HG02642 (cell line): ENCODE measurements around the gene PSME3.
"Not testable (repeated sequence)": the region's sequence is repeated elsewhere in the genome, so short reads cannot be mapped to it uniquely, and the experiment has no call there.

ENCODE experiments used
- ATAC-seq: cut with Tn5 transposase; IDR thresholded peaks from one replicate; pipeline ENCODE4 v1.9.1; 2021; ENCODE audit warnings: mild to moderate bottlenecking; ENCODE audit not compliant: unreplicated experiment, poor library complexity

Gene PSME3

DNA sequence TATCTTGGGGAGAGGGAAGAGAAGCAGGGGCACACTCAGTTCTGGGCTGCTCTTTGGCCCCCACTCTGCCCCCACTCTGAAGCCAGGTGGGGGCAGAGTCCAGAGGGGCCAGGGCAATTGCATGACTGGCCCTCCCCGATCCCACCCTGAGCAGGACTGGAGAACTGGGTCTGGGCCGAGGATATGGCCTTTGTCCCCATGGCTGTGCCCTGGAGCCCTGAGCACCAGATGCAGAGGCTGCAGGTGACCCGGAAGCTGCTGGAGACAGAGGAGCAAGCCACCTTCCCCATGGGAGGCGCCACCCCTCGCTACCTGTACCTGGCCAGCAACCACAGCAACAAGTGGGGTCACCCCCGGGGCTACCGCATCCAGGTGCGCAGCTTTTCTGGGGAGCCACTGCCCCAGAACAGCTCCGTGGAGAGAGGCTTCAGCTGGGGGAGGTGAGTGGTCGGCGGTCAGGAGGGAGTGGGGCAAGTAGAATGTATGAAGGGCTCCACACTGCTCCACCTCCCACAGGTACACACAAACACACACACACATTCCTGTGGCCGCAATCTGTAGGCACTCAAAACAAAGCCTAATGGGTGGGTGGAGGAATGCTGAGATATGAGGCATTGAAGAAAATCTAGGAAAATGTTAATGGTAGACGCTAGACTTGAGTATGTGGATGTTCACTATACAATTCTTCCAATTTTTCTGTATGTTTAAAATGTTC, 39.2 kb downstream of the PSME3 start:
- ATAC-seq: no peak

DNA sequence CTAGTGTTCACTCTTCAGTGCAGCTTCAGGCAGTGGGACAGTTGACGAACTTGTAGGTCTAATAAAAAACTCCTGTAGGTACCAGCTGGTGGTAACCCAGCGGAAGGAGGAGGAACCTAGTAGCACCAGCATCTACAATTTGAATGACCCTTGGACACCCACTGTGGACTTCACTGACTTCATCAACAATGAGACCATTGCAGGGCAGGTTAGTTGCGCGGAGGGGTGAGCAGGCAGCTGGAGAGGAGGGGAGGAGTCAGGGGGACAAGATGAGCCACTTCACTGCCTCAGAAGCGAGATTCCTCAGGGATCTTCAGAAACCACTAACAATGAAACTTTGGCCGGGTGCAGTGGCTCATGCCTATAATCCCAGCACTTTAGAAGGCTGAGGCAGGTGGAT, 40.1 kb downstream of the PSME3 start:
- no peak for ATAC-seq

DNA sequence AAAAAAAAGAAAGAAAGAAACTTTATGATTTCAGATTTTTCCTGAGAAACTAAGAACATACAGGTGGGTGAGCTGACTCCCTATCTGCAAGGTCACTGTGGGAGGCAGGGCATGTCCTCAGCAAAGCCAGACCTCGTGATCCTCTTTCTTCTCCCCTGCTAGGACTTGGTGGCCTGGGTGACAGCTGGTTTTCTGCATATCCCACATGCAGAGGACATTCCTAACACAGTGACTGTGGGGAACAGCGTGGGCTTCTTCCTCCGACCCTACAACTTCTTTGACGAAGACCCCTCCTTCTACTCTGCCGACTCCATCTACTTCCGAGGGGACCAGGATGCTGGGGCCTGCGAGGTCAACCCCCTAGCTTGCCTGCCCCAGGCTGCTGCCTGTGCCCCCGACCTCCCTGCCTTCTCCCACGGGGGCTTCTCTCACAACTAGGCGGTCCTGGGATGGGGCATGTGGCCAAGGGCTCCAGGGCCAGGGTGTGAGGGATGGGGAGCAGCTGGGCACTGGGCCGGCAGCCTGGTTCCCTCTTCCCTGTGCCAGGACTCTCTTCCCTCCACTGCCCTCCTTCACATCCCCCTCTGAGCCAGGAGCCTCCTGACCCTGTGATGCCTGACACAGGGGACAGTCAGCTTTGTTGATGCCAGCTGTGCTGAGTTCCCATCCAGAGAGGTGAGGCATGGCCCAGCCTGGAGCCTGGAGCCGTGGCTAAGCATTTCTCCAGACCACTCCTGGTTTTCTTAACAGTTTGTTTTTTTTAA, 40.9 kb downstream of the PSME3 start:
- ATAC-seq: not testable (repeated sequence)

DNA sequence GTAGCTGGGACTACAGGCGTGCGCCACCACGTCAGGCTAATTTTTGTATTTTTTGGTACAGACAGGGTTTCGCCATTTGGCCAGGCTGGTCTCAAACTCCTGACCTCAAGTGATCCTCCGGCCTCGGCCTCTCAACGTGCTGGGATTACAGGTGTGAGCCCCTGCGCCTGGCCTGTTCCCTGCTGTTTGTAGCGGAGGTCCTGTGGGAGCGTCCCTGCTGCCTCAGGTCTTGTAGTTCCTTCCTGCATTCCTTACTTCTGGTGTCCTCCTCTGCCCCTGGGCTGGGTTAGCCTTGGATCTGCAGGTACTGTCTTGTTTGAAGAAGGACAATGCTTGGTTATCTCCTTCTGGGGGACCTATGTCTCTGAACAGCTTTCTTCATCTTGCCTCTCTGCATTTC, 43.8 kb downstream of the PSME3 start:
- ATAC-seq: no peak

DNA sequence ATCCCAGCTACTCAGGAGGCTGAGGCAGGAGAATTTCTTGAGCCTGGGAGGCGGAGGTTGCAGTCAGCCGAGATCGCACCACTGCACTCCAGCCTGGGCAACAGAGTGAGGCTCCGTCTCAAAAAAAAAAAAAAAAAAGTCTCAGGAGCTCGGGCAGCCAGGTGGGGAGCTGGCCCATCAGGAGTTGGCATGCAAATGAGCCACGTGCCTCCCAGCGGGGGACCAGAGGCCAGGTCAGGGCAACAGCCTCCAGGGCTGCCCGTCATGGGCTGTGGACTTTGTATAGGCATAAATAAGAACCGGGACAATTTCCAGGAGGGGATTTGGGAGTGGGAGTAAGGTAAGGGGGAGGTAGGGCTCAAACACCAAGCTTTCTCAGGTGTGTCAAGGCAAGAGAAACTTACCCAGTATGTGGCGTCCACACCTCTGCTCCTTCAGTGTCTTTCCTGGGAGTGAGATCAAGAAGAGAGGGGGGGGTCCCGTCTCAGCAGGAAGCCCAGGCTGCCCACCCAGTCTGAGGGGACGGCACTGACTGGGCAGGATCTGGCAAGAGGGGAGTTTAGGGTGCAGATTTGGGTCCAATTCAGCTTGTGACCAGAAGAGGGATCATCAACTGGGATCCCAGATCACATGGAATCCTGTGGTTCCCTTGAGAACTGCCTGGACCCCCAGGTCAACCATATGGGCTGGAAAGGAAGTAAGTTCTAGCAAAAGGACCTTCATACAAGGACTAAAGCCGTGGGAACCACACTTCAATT, 45.1 kb downstream of the PSME3 start:
- ATAC-seq: no peak

DNA sequence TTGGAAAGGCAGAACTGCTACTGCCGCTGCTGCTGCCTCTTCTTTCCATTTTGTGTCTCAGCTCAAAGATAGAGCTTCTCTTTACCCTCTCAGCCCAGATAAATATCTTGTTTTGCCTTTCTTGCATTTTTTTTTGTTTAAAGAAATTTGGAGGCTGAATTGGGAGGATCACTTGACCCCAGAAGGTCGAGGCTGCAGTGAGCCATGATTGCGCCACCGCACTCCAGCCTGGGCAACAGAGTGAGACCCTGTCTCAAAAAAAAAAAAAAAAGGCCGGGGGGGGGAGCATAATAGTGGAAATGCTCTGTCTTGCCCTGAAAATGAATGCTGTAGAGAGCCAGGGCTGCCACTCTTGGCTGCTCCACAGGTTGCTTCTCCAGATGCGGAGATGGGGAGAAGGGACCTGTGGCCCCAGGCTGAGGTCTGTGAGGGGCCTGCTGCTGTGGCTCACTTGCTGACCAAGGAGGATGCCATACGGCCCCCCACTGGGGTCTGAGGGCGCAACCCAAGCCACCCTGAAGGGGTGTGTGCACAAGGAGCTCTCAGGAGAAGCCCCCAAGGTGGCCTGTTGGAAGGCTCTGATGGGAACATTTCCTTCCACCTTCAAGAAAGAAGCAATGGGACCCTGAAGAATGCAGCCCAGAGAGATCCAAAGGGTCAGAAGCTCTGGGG, 45.9 kb downstream of the PSME3 start:
- no peak for ATAC-seq

DNA sequence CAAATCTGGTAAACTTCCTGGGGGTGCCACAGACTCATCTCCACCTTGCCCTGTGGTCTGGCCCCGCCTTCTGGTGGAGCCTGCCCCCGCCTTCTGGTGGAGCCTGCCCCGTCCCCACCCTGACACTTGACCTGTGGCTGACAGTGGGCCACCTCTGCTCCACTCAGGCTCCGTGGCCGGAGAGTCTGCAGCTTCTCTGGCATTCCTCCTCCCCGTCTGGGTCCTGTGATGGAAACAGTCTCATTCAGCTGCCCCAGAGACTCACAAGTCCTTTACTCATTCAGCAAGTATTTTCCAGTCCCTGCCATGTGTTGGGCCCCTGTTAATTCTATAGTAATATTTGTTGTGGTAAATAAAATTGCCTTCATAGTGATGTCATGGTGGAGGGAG, 46.4 kb downstream of the PSME3 start:
- ATAC-seq: no peak

DNA sequence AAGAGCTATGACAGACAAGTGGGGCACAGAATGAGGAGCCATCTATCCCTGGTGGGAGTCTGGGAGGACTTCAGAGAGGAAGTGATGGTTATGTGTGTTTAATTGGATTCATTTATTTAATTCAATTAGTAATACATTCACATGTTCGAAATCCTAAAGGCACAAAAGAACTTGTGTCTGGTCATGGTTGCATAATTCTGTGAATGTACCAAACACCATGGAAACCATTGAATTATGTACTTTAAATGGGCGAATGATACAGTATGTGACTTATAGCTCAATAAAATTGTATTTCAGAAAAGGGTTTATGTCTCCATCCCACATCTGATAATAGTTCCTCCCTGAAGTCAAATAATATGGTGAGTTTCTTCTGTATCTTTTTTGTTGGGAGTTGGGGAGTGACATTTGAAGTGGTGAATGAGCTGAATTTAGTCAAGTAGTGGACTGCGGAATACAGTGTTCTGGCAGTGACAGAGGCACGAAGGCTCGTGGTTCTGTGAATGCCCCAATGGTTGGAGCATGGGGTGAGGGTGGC, 47.6 kb downstream of the PSME3 start:
- ATAC-seq: no peak

DNA sequence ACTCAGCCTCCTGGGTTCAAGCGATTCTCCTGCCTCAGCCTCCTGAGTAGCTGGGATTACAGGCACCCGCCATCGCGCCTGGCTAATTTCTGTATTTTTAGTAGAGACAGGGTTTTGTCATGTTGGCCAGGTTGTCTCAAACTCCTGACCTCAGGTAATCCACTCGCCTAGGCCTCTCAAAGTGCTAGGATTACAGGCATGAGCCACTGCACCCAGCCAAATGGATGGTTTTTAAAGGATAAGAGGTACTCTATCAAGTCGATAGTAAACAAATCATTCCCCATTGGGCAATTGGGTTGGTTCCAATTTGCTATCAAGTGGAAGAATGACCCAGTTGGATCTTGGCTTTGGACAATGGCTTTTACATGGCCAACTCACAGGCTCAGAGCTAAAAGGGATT, 48.5 kb downstream of the PSME3 start:
- ATAC-seq: not testable (repeated sequence)

DNA sequence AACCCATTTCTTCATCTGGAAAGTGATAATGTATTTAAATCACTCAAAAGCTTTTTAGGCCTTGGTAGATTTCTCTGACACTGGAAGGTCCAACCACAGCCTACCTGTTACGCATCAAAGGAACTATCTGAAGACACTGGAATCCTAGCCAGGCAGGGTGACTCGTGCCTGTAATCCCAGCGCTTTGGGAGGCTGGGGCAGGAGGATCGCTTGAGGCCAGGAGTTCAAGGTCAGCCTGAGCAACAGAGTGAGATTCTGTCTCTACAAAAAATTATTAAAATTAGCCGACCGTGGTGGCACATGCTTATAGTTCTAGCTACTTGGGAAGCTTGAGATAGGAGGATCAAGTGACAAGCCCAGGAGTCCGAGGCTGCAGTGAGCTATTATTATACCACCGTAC, 49.0 kb downstream of the PSME3 start:
- no peak for ATAC-seq

DNA sequence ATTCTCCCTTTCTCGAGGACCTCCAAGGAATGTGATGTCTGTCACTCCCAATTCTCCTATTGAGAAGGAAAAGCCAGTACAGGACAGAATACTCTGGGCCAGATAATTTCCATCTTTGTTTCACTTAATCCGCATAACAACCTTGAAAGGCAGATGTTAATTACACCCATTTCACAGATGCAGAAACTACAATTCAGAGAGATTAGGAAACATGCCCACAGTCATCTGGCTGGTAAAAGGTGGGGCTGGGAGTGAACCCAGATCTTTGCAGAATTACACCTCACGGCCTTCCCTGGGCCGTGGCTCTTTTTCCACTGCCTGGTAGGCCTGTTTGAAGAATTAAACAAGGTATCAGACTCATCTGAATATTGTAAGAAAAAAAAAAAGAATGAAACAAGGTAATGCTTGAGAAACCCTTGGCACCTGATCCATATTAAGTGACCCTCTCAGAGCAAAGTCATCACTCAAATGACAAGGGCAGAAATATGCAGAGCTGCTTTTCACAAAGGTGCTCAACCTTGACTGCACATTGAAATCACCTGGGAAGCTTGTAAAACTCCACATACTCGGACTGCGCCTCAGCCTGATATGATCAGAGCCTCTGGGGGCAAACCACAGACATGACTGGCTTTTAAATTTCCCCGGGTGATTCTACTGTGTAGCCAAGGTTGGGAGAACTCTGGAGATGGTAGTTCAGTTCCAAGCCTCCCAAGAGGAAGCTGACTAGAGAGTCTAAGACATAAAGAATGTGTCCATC, 50.8 kb downstream of the PSME3 start:
- no peak for ATAC-seq

DNA sequence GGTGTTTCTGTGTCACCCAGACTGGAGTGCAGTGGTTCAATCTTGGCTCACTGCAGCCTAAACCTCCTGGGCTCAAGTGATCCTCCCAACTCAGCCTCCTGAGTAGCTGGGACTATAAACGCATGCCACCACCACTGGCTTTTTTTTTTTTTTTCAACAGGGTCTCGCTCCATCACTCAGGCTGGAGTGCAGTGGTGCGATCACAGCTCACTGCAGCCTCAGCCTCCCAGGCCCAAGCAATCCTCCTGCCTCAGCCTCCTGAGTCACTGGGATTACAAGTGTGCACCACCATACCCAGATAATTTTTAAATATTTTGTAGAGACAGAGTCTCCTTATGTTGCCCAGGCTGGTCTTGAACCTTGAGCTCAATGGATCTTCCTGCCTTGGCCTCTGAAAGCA, 52.6 kb downstream of the PSME3 start:
- ATAC-seq: not testable (repeated sequence)

DNA sequence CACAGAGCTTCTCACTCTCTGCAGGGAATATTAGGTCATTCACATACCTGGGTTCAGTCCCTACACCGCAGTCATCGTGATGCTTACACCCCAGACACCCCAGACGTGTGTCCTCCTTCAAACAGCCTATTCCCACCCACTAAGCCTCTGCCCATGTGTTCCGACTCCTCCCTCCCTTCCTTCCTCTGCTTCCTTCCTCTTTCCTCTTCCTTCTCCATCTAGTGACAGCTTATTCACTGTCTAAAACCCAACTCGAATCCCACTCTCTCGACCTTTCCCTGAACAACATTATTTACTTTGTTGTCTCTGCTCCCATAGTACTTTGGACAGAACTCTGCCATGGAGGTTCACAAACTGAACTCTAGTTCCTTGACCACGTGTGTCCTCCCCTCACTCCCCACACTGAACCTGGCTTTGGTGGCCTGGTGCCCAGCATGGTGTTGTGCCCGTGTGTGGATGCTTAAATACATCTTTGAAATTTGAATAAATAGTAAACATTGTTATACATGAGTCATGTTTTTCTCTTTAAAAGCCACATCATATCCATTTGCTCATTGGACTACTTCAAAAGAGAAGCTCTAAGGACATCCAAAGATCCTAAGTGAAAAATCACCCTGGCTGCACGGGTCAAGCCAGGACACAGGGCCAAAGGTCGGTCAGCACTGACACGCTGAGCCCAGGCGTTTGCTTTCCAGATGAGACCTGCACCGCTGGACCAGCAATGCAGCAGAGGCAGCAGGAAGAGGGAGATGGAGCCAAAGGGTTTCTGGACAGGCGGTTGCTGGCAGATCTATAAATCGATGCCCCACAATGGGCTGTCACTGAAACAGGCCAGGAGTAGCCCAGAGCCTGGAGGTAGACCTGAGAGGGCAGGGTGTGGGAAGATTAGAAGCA, 53.3 kb downstream of the PSME3 start:
- no peak for ATAC-seq

DNA sequence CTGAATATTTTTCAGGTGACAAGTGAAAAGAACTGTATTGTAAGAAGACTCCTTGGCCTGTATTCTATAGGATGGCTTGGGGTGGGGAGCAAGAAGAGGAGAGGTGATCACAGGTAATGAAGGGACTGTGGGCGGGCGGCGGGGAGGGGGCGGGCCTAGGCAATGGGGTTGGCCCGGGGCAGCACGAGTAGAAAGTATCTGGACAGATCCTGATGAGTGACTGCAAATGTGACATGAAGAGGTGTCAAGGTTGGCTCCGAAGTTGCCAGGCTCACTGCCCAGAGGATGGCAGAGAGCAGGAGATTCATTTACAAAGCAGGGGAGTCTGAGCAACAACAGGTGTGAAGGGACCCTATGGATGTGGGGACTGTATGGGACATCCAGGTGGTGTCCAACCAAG, 56.6 kb downstream of the PSME3 start:
- ATAC-seq: no peak

DNA sequence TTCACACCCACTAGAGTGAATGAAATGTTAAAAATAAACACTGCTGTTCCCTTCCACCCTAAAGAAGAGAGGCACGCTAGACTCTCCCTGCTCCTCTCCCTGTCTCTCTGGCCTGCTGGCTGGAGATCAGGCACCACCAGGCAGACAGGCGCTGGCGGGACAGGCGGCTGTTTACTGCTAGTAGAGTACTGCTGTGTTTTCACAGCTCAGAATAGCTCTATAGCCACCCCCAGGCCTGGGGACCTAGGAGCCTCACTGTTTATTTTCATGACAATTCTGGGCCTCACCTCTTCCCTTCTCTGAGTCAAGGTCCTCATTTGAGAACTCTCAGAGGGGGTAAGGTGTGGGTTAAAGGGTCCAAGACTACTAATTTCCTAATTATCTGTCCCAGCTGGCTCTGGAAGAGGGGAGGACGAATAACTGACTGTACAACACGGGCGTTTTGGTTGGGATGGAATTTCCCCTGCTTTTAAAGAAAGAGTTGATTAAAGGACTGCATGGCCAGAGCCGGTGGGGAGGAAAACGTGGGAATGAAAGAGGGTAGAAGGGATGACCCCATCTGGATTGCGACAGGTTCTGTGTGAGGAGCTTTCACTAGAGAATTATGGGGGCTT, 58.4 kb downstream of the PSME3 start:
- ATAC-seq: no peak

DNA sequence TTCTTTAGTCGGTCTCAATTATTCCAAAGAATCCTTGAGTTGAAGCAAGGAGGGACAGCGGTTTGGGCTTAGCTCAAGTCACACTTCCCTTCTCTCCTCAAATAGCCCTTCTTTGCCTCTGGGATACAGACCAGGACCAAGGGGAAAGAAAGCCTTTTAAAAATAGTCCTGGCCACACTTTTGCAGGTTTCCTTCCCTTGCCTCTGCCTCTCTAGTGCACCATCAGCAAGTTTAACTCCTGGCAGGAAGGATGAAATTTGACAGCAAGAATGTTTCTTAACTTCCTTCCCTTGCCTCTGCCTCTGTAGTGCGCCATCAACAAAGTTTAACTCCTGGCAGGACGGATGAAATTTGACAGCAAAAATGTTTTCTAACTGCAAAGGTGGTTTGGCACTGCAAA, 60.2 kb downstream of the PSME3 start:
- ATAC-seq: no peak
